A549 (cell line): Measurements from ENCODE around the gene KCNQ1. TPM values are rescaled to one million over a fixed set of nuclear protein-coding genes. Genes with fewer than 3 reads are reported as not detected.

Experiments used
- ATAC-seq, 2 experiments: fragments of 200-7000 bp in 1 of 2; fragments of >200 bp in 1 of 2; cut with Nextera tagmentation in 1 of 2; cut with Tn5 transposase in 1 of 2; 3 replicates each; pipeline versions ENCODE4 v1.8.0 to v1.9.1; 2018 to 2020; ENCODE audit warnings: mild to moderate bottlenecking in 1 of 2, moderate library complexity in 1 of 2
- CTCF ChIA-PET: fragments of 300-600 bp; sonication (Branson Sonifier 250); formaldehyde crosslinking; extraction: SDS; loops from one replicate; lab custom pipeline; 2021; ENCODE audit warnings: antibody characterized with exemption, inconsistent platforms; lab: Yijun Ruan, JAX
- POLR2A ChIA-PET: fragments of 350-600 bp; formaldehyde crosslinking; extraction: SDS; loops from one replicate; lab custom pipeline; 2021; ENCODE audit warnings: antibody characterized with exemption, inconsistent platforms; lab: Yijun Ruan, JAX
- DNase-seq, 2 experiments: peaks; one replicate each; pipeline versions ENCODE4 v3.0.0 to v3.0.0-alpha.2; 2011 to 2016; ENCODE audit warnings: low read depth in 1 of 2, low spot score in 1 of 2
- FAIRE-seq: peaks from 2 replicates; lab custom pipeline; 2011; peaks lifted over from hg19 to GRCh38; lab: Jason Lieb, UNC
- H3K27ac ChIP-seq, 2 experiments: fragments of >200 bp; sonication (Bioruptor Twin); formaldehyde crosslinking; 3 replicates each; pipeline ENCODE4 v1.5.1; 2016 to 2017
- H3K4me1 ChIP-seq: fragments of >200 bp; sonication (Bioruptor Twin); formaldehyde crosslinking; 3 replicates; pipeline ENCODE4 v1.6.1; 2016
- H3K4me2 ChIP-seq: fragments of >200 bp; sonication (Bioruptor Twin); formaldehyde crosslinking; 3 replicates; pipeline ENCODE4 v1.6.1; 2016
- H3K4me3 ChIP-seq: fragments of >200 bp; sonication (Bioruptor Twin); formaldehyde crosslinking; 3 replicates; pipeline ENCODE4 v1.5.1; 2016
- H3K9me3 ChIP-seq: fragments of >200 bp; sonication (Bioruptor Twin); formaldehyde crosslinking; 3 replicates; pipeline ENCODE4 v1.6.1; 2016
- ATOH8 ChIP-seq: fragments of 250-450 bp; sonication (Bioruptor Pico); IDR thresholded peaks from 2 replicates; pipeline ENCODE4 v1.5.0; 2020; ENCODE audit warnings: low read depth, mild to moderate bottlenecking, moderate library complexity
- BHLHE40 ChIP-seq: IDR thresholded peaks from 2 replicates; pipeline ENCODE4 v1.6.1; 2012; ENCODE audit warnings: low read depth, low read length, inconsistent platforms
- CEBPB ChIP-seq, 2 experiments: fragments of >200 bp in 1 of 2; sonication (Bioruptor Twin) in 1 of 2; formaldehyde crosslinking in 1 of 2; IDR thresholded peaks; 2 replicates each; pipeline ENCODE4 v1.6.1; 2012 to 2016
- CHD4 ChIP-seq: fragments of 200-600 bp; sonication (generic); IDR thresholded peaks from 2 replicates; pipeline ENCODE4 v1.6.1; 2016; ENCODE audit warnings: antibody characterized with exemption, mild to moderate bottlenecking, borderline replicate concordance
- E2F6 ChIP-seq: IDR thresholded peaks from 2 replicates; pipeline ENCODE4 v1.6.1; 2012; ENCODE audit warnings: low read depth, borderline replicate concordance
- ELK1 ChIP-seq: fragments of 150-350 bp; IDR thresholded peaks from 2 replicates; pipeline ENCODE4 v1.6.1; 2014; ENCODE audit warnings: low read depth, mild to moderate bottlenecking, low read length
- EP300 ChIP-seq, 2 experiments: fragments of >200 bp; sonication (Bioruptor Twin); formaldehyde crosslinking; IDR thresholded peaks; 2 replicates in 1 of 2; 3 replicates in 1 of 2; pipeline ENCODE4 v1.6.1; 2016 to 2017
- FOSB ChIP-seq: fragments of 250-450 bp; sonication (Bioruptor Pico); IDR thresholded peaks from 2 replicates; pipeline ENCODE4 v1.5.0; 2020; ENCODE audit warnings: mild to moderate bottlenecking, moderate library complexity
- GATA3 ChIP-seq: IDR thresholded peaks from 2 replicates; pipeline ENCODE4 v1.6.1; 2012; ENCODE audit warnings: borderline replicate concordance
- HEYL ChIP-seq: fragments of 250-450 bp; sonication (Bioruptor Pico); IDR thresholded peaks from 2 replicates; pipeline ENCODE4 v1.8.0; 2021; ENCODE audit warnings: mild to moderate bottlenecking, moderate library complexity
- HOXA7 ChIP-seq: fragments of 250-450 bp; sonication (Bioruptor Pico); IDR thresholded peaks from 2 replicates; pipeline ENCODE4 v1.5.0; 2020; ENCODE audit warnings: mild to moderate bottlenecking, moderate library complexity
- HOXB13 ChIP-seq: fragments of 250-450 bp; sonication (Bioruptor Pico); IDR thresholded peaks from 2 replicates; pipeline ENCODE4 v1.5.0; 2020; ENCODE audit warnings: low read depth, mild to moderate bottlenecking, moderate library complexity
- JUN ChIP-seq, 2 experiments: fragments of >200 bp; sonication (Bioruptor Twin); formaldehyde crosslinking; IDR thresholded peaks; 2 replicates in 1 of 2; 3 replicates in 1 of 2; pipeline ENCODE4 v1.6.1; 2016 to 2017
- MAFK ChIP-seq: fragments of 450-650 bp; IDR thresholded peaks from 2 replicates; pipeline ENCODE4 v1.6.1; 2014; ENCODE audit not compliant: partially characterized antibody
- MAZ ChIP-seq: fragments of 150-350 bp; IDR thresholded peaks from 2 replicates; pipeline ENCODE4 v1.6.1; 2014; ENCODE audit warnings: antibody characterized with exemption, low read depth, low read length, borderline replicate concordance
- NPAS2 ChIP-seq: fragments of 250-450 bp; sonication (Bioruptor Pico); IDR thresholded peaks from 2 replicates; pipeline ENCODE4 v1.8.0; 2022; ENCODE audit warnings: mild to moderate bottlenecking, moderate library complexity, borderline replicate concordance
- PBX3 ChIP-seq: IDR thresholded peaks from 2 replicates; pipeline ENCODE4 v1.6.1; 2012
- PHF8 ChIP-seq: fragments of 200-600 bp; sonication (generic); IDR thresholded peaks from 2 replicates; pipeline ENCODE4 v1.6.1; 2016; ENCODE audit warnings: low read depth, mild to moderate bottlenecking, antibody characterized with exemption, moderate library complexity, borderline replicate concordance
- POLR2A ChIP-seq: IDR thresholded peaks from 2 replicates; pipeline ENCODE4 v1.6.1; 2012; ENCODE audit warnings: mild to moderate bottlenecking, low read length
- RCOR1 ChIP-seq: fragments of 150-350 bp; IDR thresholded peaks from 2 replicates; pipeline ENCODE4 v1.6.1; 2014; ENCODE audit warnings: antibody characterized with exemption, low read length, low read depth
- RNF2 ChIP-seq: fragments of 200-600 bp; sonication (generic); IDR thresholded peaks from 2 replicates; pipeline ENCODE4 v1.6.1; 2016; ENCODE audit warnings: low read depth, mild to moderate bottlenecking, antibody characterized with exemption, moderate library complexity, borderline replicate concordance
- SMC3 ChIP-seq: fragments of >200 bp; sonication (Bioruptor Twin); formaldehyde crosslinking; IDR thresholded peaks from 3 replicates; pipeline ENCODE4 v1.6.1; 2018; ENCODE audit warnings: inconsistent platforms
- SREBF2 ChIP-seq: fragments of 450-650 bp; IDR thresholded peaks from 2 replicates; pipeline ENCODE4 v1.6.1; 2014; ENCODE audit warnings: mild to moderate bottlenecking, moderate library complexity
- USF2 ChIP-seq: fragments of 450-650 bp; IDR thresholded peaks from 2 replicates; pipeline ENCODE4 v1.6.1; 2014; ENCODE audit warnings: antibody characterized with exemption
- ZC3H11A ChIP-seq: fragments of 450-650 bp; IDR thresholded peaks from 2 replicates; pipeline ENCODE4 v1.6.1; 2014; ENCODE audit warnings: antibody characterized with exemption, mild to moderate bottlenecking
- ZNF302 ChIP-seq: fragments of 250-450 bp; sonication (Bioruptor Pico); IDR thresholded peaks from 2 replicates; pipeline ENCODE4 v1.9.0; 2021; ENCODE audit warnings: inconsistent platforms, mild to moderate bottlenecking, moderate library complexity
- WGBS: methylation state at CpG from one replicate; pipeline ENCODE4 v1.1.6; 2017; ENCODE audit errors: missing lambda C conversion rate; 5-methylcytosine and 5-hydroxymethylcytosine counted together
- polyA plus RNA-seq, 4 experiments: library from polyadenylated mRNA; depleted of rRNA in 3 of 4; stranded (reverse); fragments of >200 nt; fragmentation: RNase III in 1 of 4; extraction: RNeasy Plus Mini Kit Qiagen cat#74134 plus additional on column Dnase treatment in 1 of 4; gene quantifications; 2 replicates in 3 of 4; 3 replicates in 1 of 4; pipeline ENCODE4 v1.2.3, GENCODE V29; 2011 to 2017
- TF ChIP-seq, protein P1 (sequence below): fragments of 200-600 bp; sonication (generic); IDR thresholded peaks from 2 replicates; pipeline ENCODE4 v1.6.1; 2016; ENCODE audit warnings: antibody characterized with exemption, mild to moderate bottlenecking, moderate library complexity

KCNQ1 gene
- polyA plus RNA-seq, 2 of the 4 experiments (the other 2 are of a cell fraction) = 0.14 to 0.17 TPM

GRCh38 chr11:2666401-2666741 lies 221.6 kb downstream of the KCNQ1 start:
- H3K4me3 ChIP-seq = no peak overlapping the region
- no peak overlapping the region for H3K27ac ChIP-seq
- DNase-seq (no peak), FAIRE-seq (no peak), ATAC-seq (no peak)
- CTCF ChIA-PET = no interaction called here
- H3K4me1 ChIP-seq = no peaks in the 10 kb centered on the region
- H3K4me2 ChIP-seq = no peak overlapping the region
- POLR2A ChIA-PET = no interaction called here
- TF ChIP-seq E2F6 = no peak
- TF ChIP-seq SMC3 = no peak
- no peak for TF ChIP-seq BHLHE40
- TF ChIP-seq MAFK = no peak
- no peak for TF ChIP-seq PBX3
- no peak for TF ChIP-seq SREBF2
- TF ChIP-seq GATA3 = no peak
- TF ChIP-seq POLR2A = no peak
- TF ChIP-seq CEBPB (IDR thresholded peaks at IDR 0.05) = no peak
- TF ChIP-seq, protein P1, sequence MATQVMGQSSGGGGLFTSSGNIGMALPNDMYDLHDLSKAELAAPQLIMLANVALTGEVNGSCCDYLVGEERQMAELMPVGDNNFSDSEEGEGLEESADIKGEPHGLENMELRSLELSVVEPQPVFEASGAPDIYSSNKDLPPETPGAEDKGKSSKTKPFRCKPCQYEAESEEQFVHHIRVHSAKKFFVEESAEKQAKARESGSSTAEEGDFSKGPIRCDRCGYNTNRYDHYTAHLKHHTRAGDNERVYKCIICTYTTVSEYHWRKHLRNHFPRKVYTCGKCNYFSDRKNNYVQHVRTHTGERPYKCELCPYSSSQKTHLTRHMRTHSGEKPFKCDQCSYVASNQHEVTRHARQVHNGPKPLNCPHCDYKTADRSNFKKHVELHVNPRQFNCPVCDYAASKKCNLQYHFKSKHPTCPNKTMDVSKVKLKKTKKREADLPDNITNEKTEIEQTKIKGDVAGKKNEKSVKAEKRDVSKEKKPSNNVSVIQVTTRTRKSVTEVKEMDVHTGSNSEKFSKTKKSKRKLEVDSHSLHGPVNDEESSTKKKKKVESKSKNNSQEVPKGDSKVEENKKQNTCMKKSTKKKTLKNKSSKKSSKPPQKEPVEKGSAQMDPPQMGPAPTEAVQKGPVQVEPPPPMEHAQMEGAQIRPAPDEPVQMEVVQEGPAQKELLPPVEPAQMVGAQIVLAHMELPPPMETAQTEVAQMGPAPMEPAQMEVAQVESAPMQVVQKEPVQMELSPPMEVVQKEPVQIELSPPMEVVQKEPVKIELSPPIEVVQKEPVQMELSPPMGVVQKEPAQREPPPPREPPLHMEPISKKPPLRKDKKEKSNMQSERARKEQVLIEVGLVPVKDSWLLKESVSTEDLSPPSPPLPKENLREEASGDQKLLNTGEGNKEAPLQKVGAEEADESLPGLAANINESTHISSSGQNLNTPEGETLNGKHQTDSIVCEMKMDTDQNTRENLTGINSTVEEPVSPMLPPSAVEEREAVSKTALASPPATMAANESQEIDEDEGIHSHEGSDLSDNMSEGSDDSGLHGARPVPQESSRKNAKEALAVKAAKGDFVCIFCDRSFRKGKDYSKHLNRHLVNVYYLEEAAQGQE = no peak
- TF ChIP-seq ELK1 = no peak
- TF ChIP-seq CHD4 = no peak
- no peak for TF ChIP-seq HOXB13 (CRISPR knock-in tag)
- no peak for TF ChIP-seq ZNF302
- H3K9me3 ChIP-seq = peaks cover 27% of the 10 kb centered on the region
- WGBS = 78% methylated on average over 6 of the region's 6 CpGs

- no peak for ATAC-seq
- no peak for TF ChIP-seq ELK1
- no peak for TF ChIP-seq RNF2
- TF ChIP-seq USF2 = no peak
- TF ChIP-seq RCOR1 = no peak
- TF ChIP-seq MAZ = no peak
- no peak for TF ChIP-seq ATOH8 (CRISPR knock-in tag)
- TF ChIP-seq EP300 (IDR thresholded peaks at IDR 0.05) = no peak
- TF ChIP-seq GATA3 = no peak
- no peak for TF ChIP-seq NPAS2
- TF ChIP-seq PHF8 = no peak
- no peak for TF ChIP-seq HOXA7 (CRISPR knock-in tag)
- TF ChIP-seq ZC3H11A = no peak
- TF ChIP-seq JUN (IDR thresholded peaks at IDR 0.05) = no peak
- TF ChIP-seq FOSB (CRISPR knock-in tag) = no peak
- TF ChIP-seq HEYL (CRISPR knock-in tag) = no peak
- Histone ChIP-seq H3K9me3 (peaks cover 21% of the 10 kb centered on the region), H3K4me1 (no peaks in the 10 kb centered on the region), H3K4me2 (no peak overlapping the region), H3K4me3 (no peak overlapping the region), H3K27ac (no peak overlapping the region)
- whole genome bisulfite sequencing = 80% methylated on average over 14 of the region's 15 CpGs
- DNase-seq = no peak
- no peak for FAIRE-seq
- CTCF ChIA-PET = no interaction called here
- POLR2A ChIA-PET = no interaction called here
These were observed 222.2 kb downstream of the KCNQ1 start for GRCh38 chr11:2666828-2667570.
